SK-N-SH (cell line): ENCODE data around the gene SLC17A7. TPM values are rescaled to one million over a fixed set of nuclear protein-coding genes. Genes with fewer than 3 reads are reported as not detected.

Source experiments
- CTCF ChIA-PET: fragments of 300-600, 350-600 bp; formaldehyde crosslinking; extraction: SDS; loops from one replicate; lab custom pipeline; 2021; lab: Yijun Ruan, JAX
- POLR2A ChIA-PET: fragments of 350-600 bp; sonication (Branson Sonifier 250); formaldehyde crosslinking; extraction: SDS; loops from one replicate; lab custom pipeline; 2020; ENCODE audit warnings: antibody characterized with exemption, inconsistent platforms; lab: Yijun Ruan, JAX
- DNase-seq: peaks from one replicate; pipeline ENCODE4 v3.0.0; 2012
- H2AFZ ChIP-seq: fragments of 200-600 bp; sonication (generic); 2 replicates; pipeline ENCODE4 v1.8.1; 2016; ENCODE audit warnings: antibody characterized with exemption, mild to moderate bottlenecking, low read depth
- H3F3A ChIP-seq: fragments of 200-600 bp; sonication (generic); replicated peaks from 2 replicates; pipeline ENCODE3; 2016; ENCODE audit warnings: antibody characterized with exemption, mild to moderate bottlenecking; ENCODE audit not compliant: insufficient read depth
- H3K27ac ChIP-seq, 2 experiments: fragments of 200-500 bp in 1 of 2; fragments of 200-600 bp in 1 of 2; sonication (Bioruptor generic) in 1 of 2; sonication (generic), shearing (Covaris generic) in 1 of 2; 2 replicates each; pipeline versions ENCODE4 v1.5.1 to v1.6.1; 2014 to 2016; ENCODE audit warnings: low read depth in 2 of 2, inconsistent platforms in 1 of 2, low read length in 1 of 2, mild to moderate bottlenecking in 1 of 2, mixed read lengths in 1 of 2
- H3K27me3 ChIP-seq: fragments of 200-600 bp; sonication (generic), shearing (Covaris generic); 2 replicates; pipeline ENCODE4 v1.6.1; 2016; ENCODE audit warnings: mixed run types; ENCODE audit not compliant: insufficient read depth
- H3K36me3 ChIP-seq, 2 experiments: fragments of 200-500 bp in 1 of 2; fragments of 200-600 bp in 1 of 2; sonication (Bioruptor generic) in 1 of 2; sonication (generic) in 1 of 2; replicated peaks in 1 of 2; 2 replicates each; pipeline versions ENCODE3 to v1.5.1; 2014 to 2016; ENCODE audit warnings: low read length in 1 of 2, mild to moderate bottlenecking in 1 of 2; ENCODE audit not compliant: insufficient read depth in 2 of 2, control insufficient read depth in 1 of 2
- H3K4me1 ChIP-seq, 2 experiments: fragments of 200-500 bp in 1 of 2; fragments of 200-600 bp in 1 of 2; sonication (Bioruptor generic) in 1 of 2; sonication (generic), shearing (Covaris generic) in 1 of 2; 2 replicates each; pipeline versions ENCODE4 v1.5.1 to v1.6.1; 2014 to 2016; ENCODE audit warnings: low read depth in 1 of 2, low read length in 1 of 2, mixed run types in 1 of 2; ENCODE audit not compliant: insufficient read depth in 2 of 2, control insufficient read depth in 1 of 2
- H3K4me2 ChIP-seq: fragments of 200-600 bp; sonication (generic), shearing (Covaris generic); 2 replicates; pipeline ENCODE4 v1.6.1; 2017; ENCODE audit warnings: mixed run types
- H3K4me3 ChIP-seq, 2 experiments: fragments of 200-500 bp in 1 of 2; fragments of 200-600 bp in 1 of 2; sonication (Bioruptor generic) in 1 of 2; sonication (generic), shearing (Covaris generic) in 1 of 2; 2 replicates each; pipeline versions ENCODE4 v1.5.1 to v1.8.1; 2014 to 2016; ENCODE audit warnings: low read depth in 2 of 2, inconsistent platforms in 1 of 2, low read length in 1 of 2, mild to moderate bottlenecking in 1 of 2, mixed read lengths in 1 of 2, moderate library complexity in 1 of 2
- H3K79me2 ChIP-seq: fragments of 200-600 bp; sonication (generic); 2 replicates; pipeline ENCODE4 v1.8.1; 2017; ENCODE audit warnings: mild to moderate bottlenecking; ENCODE audit not compliant: insufficient read depth
- H3K9ac ChIP-seq: fragments of 200-600 bp; sonication (generic); 2 replicates; pipeline ENCODE4 v1.6.1; 2017; ENCODE audit warnings: mixed run types
- H3K9me2 ChIP-seq: fragments of 200-600 bp; sonication (generic); 2 replicates; pipeline ENCODE4 v1.6.1; 2017; ENCODE audit warnings: mixed run types
- H3K9me3 ChIP-seq: fragments of 200-600 bp; sonication (generic); 2 replicates; pipeline ENCODE4 v1.6.1; 2017; ENCODE audit warnings: mixed run types, mild to moderate bottlenecking, moderate library complexity
- H4K20me1 ChIP-seq: fragments of 200-600 bp; sonication (generic); 2 replicates; pipeline ENCODE4 v1.6.1; 2017; ENCODE audit warnings: mild to moderate bottlenecking, mixed run types; ENCODE audit not compliant: insufficient read depth
- CHD2 ChIP-seq: fragments of 150-350 bp; IDR thresholded peaks from 2 replicates; pipeline ENCODE4 v1.6.1; 2018; ENCODE audit warnings: low read length; ENCODE audit not compliant: partially characterized antibody
- ELF1 ChIP-seq: IDR thresholded peaks from 2 replicates; pipeline ENCODE4 v1.4.0; 2012
- EP300 ChIP-seq, 2 experiments: IDR thresholded peaks; 2 replicates each; pipeline versions ENCODE4 v1.4.0 to v1.6.1; 2012; ENCODE audit warnings: borderline replicate concordance in 1 of 2, low read depth in 1 of 2, low read length in 1 of 2
- EZH2phosphoT487 ChIP-seq: fragments of 200-600 bp; sonication (generic); IDR thresholded peaks from 2 replicates; pipeline ENCODE4 v1.6.1; 2017; ENCODE audit warnings: low read depth, mixed run types, mild to moderate bottlenecking, antibody characterized with exemption, moderate library complexity, borderline replicate concordance
- FOXM1 ChIP-seq: IDR thresholded peaks from 2 replicates; pipeline ENCODE4 v1.4.0; 2012; ENCODE audit warnings: low read depth, mild to moderate bottlenecking
- GABPA ChIP-seq: IDR thresholded peaks from 2 replicates; pipeline ENCODE4 v1.4.0; 2012; ENCODE audit warnings: low read depth, mild to moderate bottlenecking
- GATA2 ChIP-seq: sonication (generic); formaldehyde crosslinking; IDR thresholded peaks from 2 replicates; pipeline ENCODE4 v1.5.0; 2020; ENCODE audit warnings: mild to moderate bottlenecking, missing genetic modification reagents
- JUND ChIP-seq: IDR thresholded peaks from 2 replicates; pipeline ENCODE4 v1.4.0; 2012
- MXI1 ChIP-seq: IDR thresholded peaks from 2 replicates; pipeline ENCODE4 v1.6.1; 2012; ENCODE audit warnings: mild to moderate bottlenecking, low read depth, low read length, improper control_type of control experiment
- NFIC ChIP-seq: IDR thresholded peaks from 2 replicates; pipeline ENCODE4 v1.4.0; 2012; ENCODE audit warnings: borderline replicate concordance
- NRF1 ChIP-seq: IDR thresholded peaks from 2 replicates; pipeline ENCODE4 v1.6.1; 2012; ENCODE audit warnings: low read depth, mild to moderate bottlenecking, low read length
- RAD21 ChIP-seq: IDR thresholded peaks from 2 replicates; pipeline ENCODE4 v1.6.1; 2012; ENCODE audit warnings: mild to moderate bottlenecking, low read length
- RCOR1 ChIP-seq: fragments of 150-350 bp; IDR thresholded peaks from 2 replicates; pipeline ENCODE4 v1.6.1; 2017; ENCODE audit warnings: antibody characterized with exemption, low read length
- RFX5 ChIP-seq: IDR thresholded peaks from 2 replicates; pipeline ENCODE4 v1.6.1; 2012; ENCODE audit warnings: mild to moderate bottlenecking, improper control_type of control experiment, low read length
- RXRA ChIP-seq: IDR thresholded peaks from 2 replicates; pipeline ENCODE4 v1.4.0; 2012; ENCODE audit warnings: low read depth, mild to moderate bottlenecking, borderline replicate concordance
- SIN3A ChIP-seq: IDR thresholded peaks from 2 replicates; pipeline ENCODE4 v1.6.1; 2012; ENCODE audit warnings: low read depth, mild to moderate bottlenecking, low read length, moderate library complexity, borderline replicate concordance
- SMC3 ChIP-seq: IDR thresholded peaks from 2 replicates; pipeline ENCODE4 v1.6.1; 2012; ENCODE audit warnings: low read depth, low read length, improper control_type of control experiment
- TAF1 ChIP-seq: IDR thresholded peaks from 2 replicates; pipeline ENCODE4 v1.6.1; 2012; ENCODE audit warnings: low read depth, mild to moderate bottlenecking, low read length, moderate library complexity, borderline replicate concordance
- YY1 ChIP-seq: IDR thresholded peaks from 2 replicates; pipeline ENCODE4 v1.4.0; 2012; ENCODE audit warnings: low read depth, mild to moderate bottlenecking
- WGBS: methylation state at CpG from one replicate; pipeline ENCODE4 v1.1.6; 2017; ENCODE audit warnings: low lambda C conversion rate; 5-methylcytosine and 5-hydroxymethylcytosine counted together
- polyA plus RNA-seq, 3 experiments: library from polyadenylated mRNA; depleted of rRNA; stranded (reverse); fragments of >200 nt; gene quantifications; 2 replicates each; pipeline ENCODE4 v1.2.3, GENCODE V29; 2012
- TF ChIP-seq, protein P1 (sequence below): IDR thresholded peaks from 2 replicates; pipeline ENCODE4 v1.4.0; 2012; ENCODE audit warnings: low read depth, borderline replicate concordance
- TF ChIP-seq, protein P2 (sequence below): IDR thresholded peaks from 2 replicates; pipeline ENCODE4; 2012
- TF ChIP-seq, protein P3 (sequence below): IDR thresholded peaks from 2 replicates; pipeline ENCODE4 v1.6.1; 2012; ENCODE audit warnings: mild to moderate bottlenecking, low read depth, low read length, moderate library complexity
- TF ChIP-seq, protein P4 (sequence below): fragments of 200-600 bp; sonication (generic); IDR thresholded peaks from 2 replicates; pipeline ENCODE4 v1.6.1; 2017; ENCODE audit warnings: antibody characterized with exemption, mild to moderate bottlenecking, moderate library complexity
- TF ChIP-seq, protein P5 (sequence below): IDR thresholded peaks from 2 replicates; pipeline ENCODE4 v1.4.0; 2012; ENCODE audit warnings: low read depth, borderline replicate concordance

SLC17A7 gene
- polyA plus RNA-seq, 1 of the 3 experiments (the other 2 are of a cell fraction): 0.59 TPM

DNA sequence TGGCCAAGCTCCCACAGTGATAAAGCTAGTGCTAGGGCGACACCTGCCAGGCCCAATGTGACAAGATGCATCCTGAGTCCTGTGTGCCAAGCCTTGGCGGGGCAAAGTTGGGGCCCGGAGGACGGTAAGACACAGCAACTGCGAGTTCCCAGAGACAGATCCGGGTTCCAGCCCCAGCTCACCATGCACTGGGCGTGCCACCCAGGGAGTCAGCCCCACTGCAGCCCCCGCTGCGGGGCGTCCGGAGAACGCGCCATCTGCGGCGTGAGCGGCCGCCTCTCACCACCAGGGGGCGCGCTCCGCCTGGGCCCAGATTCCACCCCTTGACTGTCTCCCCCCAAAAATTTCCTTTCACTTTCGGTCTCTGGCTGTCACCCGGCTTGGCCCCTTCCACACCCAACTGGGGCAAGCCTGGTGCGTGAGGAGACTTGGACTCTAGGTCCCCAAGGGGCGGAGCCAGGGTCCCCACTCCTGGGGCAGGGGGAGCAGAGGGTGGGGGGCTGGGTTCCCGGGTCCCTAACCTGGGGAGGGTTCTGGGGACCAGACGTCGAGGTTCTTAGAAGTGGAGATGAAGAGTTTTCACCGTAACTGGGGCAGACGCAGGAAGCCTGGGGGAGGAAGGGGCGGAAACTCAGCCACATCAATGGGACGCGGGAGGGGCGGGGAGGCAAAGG is 32.7 kb upstream of the SLC17A7 start, which contains the start of gene FLT3LG:
Gene FLT3LG, plus strand, starts transcription at position 348 of the 674 bp plus-strand sequence. CDS start 425 bp downstream, outside the sequence.
- 9% methylated on average over 15 of the region's 33 CpGs for WGBS
- no peaks in the 10 kb centered on the region for H3K9me3 ChIP-seq
- ChIA-PET CTCF (interaction anchor here (0.5 to 2.6 kb wide), 22 partner anchors 9 to 97 kb away, joined by 3 to 16 read pairs (median 4); partner anchors contain the start of genes ALDH16A1, RPL13A and RPS11), POLR2A (no interaction called here)
- DNase-seq: peak; percentile 96
- H4K20me1 ChIP-seq: no peaks in the 10 kb centered on the region
- H3K27me3 ChIP-seq: no peaks in the 10 kb centered on the region
- H3K9ac ChIP-seq: peak within 1 kb of the TSS; percentile 85
- 0 out of 4 replicates have a peak within 1 kb of the TSS, but pooled peaks of 1 of the 2 experiments have one; percentile 28 for H3K27ac ChIP-seq
- no peaks in the 10 kb centered on the region for H3K36me3 ChIP-seq
- no peaks in the 10 kb centered on the region for H3K79me2 ChIP-seq
- peaks cover 3% of the 10 kb centered on the region for H3F3A ChIP-seq
- H3K9me2 ChIP-seq: no peaks in the 10 kb centered on the region
- H3K4me1 ChIP-seq: peaks cover 0 to 5% of the 10 kb centered on the region in 2 experiments; a peak in 2 of 4 replicates
- peak within 1 kb of the TSS; percentile 85 for H3K4me2 ChIP-seq
- peak within 1 kb of the TSS; percentile 94 for H2AFZ ChIP-seq
- peak within 1 kb of the TSS; percentile 46 to 84 for H3K4me3 ChIP-seq
- TF ChIP-seq, protein P1, sequence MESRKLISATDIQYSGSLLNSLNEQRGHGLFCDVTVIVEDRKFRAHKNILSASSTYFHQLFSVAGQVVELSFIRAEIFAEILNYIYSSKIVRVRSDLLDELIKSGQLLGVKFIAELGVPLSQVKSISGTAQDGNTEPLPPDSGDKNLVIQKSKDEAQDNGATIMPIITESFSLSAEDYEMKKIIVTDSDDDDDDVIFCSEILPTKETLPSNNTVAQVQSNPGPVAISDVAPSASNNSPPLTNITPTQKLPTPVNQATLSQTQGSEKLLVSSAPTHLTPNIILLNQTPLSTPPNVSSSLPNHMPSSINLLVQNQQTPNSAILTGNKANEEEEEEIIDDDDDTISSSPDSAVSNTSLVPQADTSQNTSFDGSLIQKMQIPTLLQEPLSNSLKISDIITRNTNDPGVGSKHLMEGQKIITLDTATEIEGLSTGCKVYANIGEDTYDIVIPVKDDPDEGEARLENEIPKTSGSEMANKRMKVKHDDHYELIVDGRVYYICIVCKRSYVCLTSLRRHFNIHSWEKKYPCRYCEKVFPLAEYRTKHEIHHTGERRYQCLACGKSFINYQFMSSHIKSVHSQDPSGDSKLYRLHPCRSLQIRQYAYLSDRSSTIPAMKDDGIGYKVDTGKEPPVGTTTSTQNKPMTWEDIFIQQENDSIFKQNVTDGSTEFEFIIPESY: no peak
- no peak for TF ChIP-seq CHD2
- no peak for TF ChIP-seq RFX5
- 0 out of 2 replicates have a peak, but pooled peaks have one; percentile 46 for TF ChIP-seq TAF1
- TF ChIP-seq, protein P2, sequence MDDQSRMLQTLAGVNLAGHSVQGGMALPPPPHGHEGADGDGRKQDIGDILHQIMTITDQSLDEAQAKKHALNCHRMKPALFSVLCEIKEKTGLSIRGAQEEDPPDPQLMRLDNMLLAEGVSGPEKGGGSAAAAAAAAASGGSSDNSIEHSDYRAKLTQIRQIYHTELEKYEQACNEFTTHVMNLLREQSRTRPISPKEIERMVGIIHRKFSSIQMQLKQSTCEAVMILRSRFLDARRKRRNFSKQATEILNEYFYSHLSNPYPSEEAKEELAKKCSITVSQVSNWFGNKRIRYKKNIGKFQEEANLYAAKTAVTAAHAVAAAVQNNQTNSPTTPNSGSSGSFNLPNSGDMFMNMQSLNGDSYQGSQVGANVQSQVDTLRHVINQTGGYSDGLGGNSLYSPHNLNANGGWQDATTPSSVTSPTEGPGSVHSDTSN: no peak
- TF ChIP-seq SIN3A: peak; percentile 75; the same call in 1 of the 2 replicates
- TF ChIP-seq ELF1: no peak
- no peak for TF ChIP-seq YY1
- no peak for TF ChIP-seq EZH2phosphoT487
- TF ChIP-seq SMC3: peak; percentile 53
- TF ChIP-seq, protein P3, sequence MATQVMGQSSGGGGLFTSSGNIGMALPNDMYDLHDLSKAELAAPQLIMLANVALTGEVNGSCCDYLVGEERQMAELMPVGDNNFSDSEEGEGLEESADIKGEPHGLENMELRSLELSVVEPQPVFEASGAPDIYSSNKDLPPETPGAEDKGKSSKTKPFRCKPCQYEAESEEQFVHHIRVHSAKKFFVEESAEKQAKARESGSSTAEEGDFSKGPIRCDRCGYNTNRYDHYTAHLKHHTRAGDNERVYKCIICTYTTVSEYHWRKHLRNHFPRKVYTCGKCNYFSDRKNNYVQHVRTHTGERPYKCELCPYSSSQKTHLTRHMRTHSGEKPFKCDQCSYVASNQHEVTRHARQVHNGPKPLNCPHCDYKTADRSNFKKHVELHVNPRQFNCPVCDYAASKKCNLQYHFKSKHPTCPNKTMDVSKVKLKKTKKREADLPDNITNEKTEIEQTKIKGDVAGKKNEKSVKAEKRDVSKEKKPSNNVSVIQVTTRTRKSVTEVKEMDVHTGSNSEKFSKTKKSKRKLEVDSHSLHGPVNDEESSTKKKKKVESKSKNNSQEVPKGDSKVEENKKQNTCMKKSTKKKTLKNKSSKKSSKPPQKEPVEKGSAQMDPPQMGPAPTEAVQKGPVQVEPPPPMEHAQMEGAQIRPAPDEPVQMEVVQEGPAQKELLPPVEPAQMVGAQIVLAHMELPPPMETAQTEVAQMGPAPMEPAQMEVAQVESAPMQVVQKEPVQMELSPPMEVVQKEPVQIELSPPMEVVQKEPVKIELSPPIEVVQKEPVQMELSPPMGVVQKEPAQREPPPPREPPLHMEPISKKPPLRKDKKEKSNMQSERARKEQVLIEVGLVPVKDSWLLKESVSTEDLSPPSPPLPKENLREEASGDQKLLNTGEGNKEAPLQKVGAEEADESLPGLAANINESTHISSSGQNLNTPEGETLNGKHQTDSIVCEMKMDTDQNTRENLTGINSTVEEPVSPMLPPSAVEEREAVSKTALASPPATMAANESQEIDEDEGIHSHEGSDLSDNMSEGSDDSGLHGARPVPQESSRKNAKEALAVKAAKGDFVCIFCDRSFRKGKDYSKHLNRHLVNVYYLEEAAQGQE: no peak
- TF ChIP-seq NRF1: no peak
- TF ChIP-seq, protein P4, sequence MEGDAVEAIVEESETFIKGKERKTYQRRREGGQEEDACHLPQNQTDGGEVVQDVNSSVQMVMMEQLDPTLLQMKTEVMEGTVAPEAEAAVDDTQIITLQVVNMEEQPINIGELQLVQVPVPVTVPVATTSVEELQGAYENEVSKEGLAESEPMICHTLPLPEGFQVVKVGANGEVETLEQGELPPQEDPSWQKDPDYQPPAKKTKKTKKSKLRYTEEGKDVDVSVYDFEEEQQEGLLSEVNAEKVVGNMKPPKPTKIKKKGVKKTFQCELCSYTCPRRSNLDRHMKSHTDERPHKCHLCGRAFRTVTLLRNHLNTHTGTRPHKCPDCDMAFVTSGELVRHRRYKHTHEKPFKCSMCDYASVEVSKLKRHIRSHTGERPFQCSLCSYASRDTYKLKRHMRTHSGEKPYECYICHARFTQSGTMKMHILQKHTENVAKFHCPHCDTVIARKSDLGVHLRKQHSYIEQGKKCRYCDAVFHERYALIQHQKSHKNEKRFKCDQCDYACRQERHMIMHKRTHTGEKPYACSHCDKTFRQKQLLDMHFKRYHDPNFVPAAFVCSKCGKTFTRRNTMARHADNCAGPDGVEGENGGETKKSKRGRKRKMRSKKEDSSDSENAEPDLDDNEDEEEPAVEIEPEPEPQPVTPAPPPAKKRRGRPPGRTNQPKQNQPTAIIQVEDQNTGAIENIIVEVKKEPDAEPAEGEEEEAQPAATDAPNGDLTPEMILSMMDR: peak; percentile 97
- TF ChIP-seq EP300 (IDR thresholded peaks at IDR 0.05; ENCODE audit: borderline replicate concordance in 1 of 2, low read depth in 1 of 2, low read length in 1 of 2): no peak
- peak; percentile 55 for TF ChIP-seq RAD21
- no peak for TF ChIP-seq JUND
- no peak for TF ChIP-seq GABPA
- TF ChIP-seq GATA2 (CRISPR knock-in tag): no peak
- TF ChIP-seq, protein P5, sequence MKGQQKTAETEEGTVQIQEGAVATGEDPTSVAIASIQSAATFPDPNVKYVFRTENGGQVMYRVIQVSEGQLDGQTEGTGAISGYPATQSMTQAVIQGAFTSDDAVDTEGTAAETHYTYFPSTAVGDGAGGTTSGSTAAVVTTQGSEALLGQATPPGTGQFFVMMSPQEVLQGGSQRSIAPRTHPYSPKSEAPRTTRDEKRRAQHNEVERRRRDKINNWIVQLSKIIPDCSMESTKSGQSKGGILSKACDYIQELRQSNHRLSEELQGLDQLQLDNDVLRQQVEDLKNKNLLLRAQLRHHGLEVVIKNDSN: no peak
- no peak for TF ChIP-seq NFIC
- TF ChIP-seq FOXM1: no peak
- no peak for TF ChIP-seq RXRA
- no peak; the same call in 1 of the 2 replicates for TF ChIP-seq RCOR1
- 0 out of 2 replicates have a peak, but pooled peaks have one; percentile 32 for TF ChIP-seq MXI1
